ENCODE measurements around the gene AVPR2. TPM values are rescaled to one million over a fixed set of nuclear protein-coding genes. Genes with fewer than 3 reads are reported as not detected.

AVPR2 gene
- total RNA-seq, 4 donors from 2014 or later = 0.78 to 2.4 (median 1.5) TPM

DNA sequence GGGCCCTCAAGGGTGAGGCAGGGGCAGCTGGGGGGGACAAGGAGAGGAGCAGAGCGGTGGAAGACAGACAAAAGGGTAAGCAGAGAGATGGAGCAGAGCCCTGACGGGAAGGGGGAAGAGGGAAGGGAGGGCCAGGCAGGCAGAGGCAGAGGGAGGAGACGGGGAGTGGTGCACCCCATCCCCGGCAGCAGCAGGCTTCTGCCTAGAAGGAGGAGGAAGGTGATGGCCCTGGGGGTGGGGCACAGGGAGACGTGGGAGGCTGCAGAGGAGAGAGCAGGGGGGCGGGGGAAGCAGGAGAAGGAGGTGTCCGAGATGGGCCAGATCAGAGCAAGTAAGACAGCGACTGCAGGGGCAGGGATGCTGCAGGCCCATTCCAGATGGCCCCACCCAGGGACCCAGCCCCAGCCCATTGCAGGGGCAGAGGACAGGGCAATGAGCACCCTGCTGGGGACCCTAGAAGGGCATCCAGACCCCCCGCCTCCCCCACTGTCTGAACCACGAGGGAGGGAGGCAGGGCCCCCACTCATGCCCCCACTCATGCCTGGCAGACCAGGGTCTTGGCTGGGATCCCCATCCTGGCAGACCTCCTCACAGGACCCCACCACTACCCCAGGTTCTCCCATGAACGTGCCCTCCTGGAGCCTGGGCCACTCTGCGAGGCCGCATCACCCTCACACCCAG, 21.2 kb upstream of the AVPR2 start:
- no peak for DNase-seq (ENCODE audit: low spot score in 2 of 2)
- WGBS = 46% methylated on average over 11 of the region's 13 CpGs
- Histone ChIP-seq H3K4me1 (peaks cover 17% of the 10 kb centered on the region), H3K4me3 (no peak overlapping the region), H3K36me3 (no peaks in the 10 kb centered on the region), H3K27me3 (peaks cover 80% of the 10 kb centered on the region), H3K9me3 (no peaks in the 10 kb centered on the region), H3K27ac (no peak overlapping the region)
- no peak for TF ChIP-seq POLR2A (IDR thresholded peaks at IDR 0.05)
- TF ChIP-seq POLR2AphosphoS5 (IDR thresholded peaks at IDR 0.05) = no peak
- no peak for TF ChIP-seq EP300 (IDR thresholded peaks at IDR 0.05)
- TF ChIP-seq, protein P1, sequence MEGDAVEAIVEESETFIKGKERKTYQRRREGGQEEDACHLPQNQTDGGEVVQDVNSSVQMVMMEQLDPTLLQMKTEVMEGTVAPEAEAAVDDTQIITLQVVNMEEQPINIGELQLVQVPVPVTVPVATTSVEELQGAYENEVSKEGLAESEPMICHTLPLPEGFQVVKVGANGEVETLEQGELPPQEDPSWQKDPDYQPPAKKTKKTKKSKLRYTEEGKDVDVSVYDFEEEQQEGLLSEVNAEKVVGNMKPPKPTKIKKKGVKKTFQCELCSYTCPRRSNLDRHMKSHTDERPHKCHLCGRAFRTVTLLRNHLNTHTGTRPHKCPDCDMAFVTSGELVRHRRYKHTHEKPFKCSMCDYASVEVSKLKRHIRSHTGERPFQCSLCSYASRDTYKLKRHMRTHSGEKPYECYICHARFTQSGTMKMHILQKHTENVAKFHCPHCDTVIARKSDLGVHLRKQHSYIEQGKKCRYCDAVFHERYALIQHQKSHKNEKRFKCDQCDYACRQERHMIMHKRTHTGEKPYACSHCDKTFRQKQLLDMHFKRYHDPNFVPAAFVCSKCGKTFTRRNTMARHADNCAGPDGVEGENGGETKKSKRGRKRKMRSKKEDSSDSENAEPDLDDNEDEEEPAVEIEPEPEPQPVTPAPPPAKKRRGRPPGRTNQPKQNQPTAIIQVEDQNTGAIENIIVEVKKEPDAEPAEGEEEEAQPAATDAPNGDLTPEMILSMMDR (IDR thresholded peaks at IDR 0.05) = no peak

DNA sequence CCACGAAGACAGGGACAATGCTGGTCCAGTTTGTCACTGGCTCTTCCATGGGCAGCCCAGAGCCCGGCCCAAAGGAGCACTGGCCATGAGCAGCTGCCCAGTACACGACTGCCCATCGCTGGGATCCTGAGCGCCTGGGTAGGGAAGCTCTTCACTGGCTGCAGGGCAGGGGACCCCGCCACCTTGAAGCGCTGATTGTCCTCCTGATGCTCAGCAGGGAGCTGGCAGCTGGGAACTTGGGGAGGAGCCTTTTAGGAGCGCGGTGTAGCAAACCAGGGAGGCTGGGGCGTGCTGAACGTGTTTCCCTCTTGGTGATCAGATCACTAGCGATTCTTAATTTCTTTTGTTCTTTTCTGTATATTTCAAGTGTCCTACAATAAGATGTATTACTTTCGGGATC, 20.3 kb upstream of the AVPR2 start:
- Histone ChIP-seq H3K27me3 (peaks cover 72% of the 10 kb centered on the region), H3K36me3 (no peaks in the 10 kb centered on the region), H3K27ac (no peak overlapping the region), H3K4me1 (peaks cover 17% of the 10 kb centered on the region), H3K4me3 (no peak overlapping the region), H3K9me3 (no peaks in the 10 kb centered on the region)
- WGBS = 63% methylated on average over 9 of the region's 13 CpGs
- TF ChIP-seq POLR2AphosphoS5 (IDR thresholded peaks at IDR 0.05) = no peak
- TF ChIP-seq, protein P1 (IDR thresholded peaks at IDR 0.05) = no peak
- TF ChIP-seq POLR2A (IDR thresholded peaks at IDR 0.05) = no peak
- TF ChIP-seq EP300 (IDR thresholded peaks at IDR 0.05) = no peak
- DNase-seq (ENCODE audit: low spot score in 2 of 2) = no peak

DNA sequence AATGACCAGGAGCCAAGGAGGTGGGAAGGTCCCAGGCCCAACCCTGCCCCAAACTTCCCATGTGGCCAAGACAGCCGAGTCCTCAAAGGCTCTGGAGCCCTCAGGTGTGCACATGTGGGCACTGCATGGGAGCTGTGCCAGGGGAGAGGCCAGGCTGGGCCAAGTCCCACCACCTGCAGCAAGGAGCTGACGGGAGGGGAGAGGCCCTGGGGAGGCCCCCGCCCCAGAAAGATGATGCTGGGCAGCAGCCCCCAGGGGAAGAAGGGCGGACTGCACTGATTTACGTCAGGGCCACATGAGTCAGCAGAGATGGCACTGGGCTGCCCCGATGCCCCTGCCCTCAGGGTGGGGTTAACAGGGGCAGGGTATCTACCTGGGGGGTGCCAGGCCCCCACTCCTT, 19.9 kb upstream of the AVPR2 start:
- Histone ChIP-seq H3K9me3 (no peaks in the 10 kb centered on the region), H3K27ac (no peak overlapping the region), H3K4me1 (peaks cover 17% of the 10 kb centered on the region), H3K4me3 (no peak overlapping the region), H3K27me3 (peaks cover 68% of the 10 kb centered on the region), H3K36me3 (no peaks in the 10 kb centered on the region)
- 43% methylated on average over 4 of the region's 6 CpGs for WGBS
- no peak for DNase-seq (ENCODE audit: low spot score in 2 of 2)
- TF ChIP-seq EP300 (IDR thresholded peaks at IDR 0.05) (no peak), POLR2AphosphoS5 (IDR thresholded peaks at IDR 0.05) (no peak), POLR2A (IDR thresholded peaks at IDR 0.05) (no peak)
- TF ChIP-seq, protein P1 (IDR thresholded peaks at IDR 0.05) = no peak

DNA sequence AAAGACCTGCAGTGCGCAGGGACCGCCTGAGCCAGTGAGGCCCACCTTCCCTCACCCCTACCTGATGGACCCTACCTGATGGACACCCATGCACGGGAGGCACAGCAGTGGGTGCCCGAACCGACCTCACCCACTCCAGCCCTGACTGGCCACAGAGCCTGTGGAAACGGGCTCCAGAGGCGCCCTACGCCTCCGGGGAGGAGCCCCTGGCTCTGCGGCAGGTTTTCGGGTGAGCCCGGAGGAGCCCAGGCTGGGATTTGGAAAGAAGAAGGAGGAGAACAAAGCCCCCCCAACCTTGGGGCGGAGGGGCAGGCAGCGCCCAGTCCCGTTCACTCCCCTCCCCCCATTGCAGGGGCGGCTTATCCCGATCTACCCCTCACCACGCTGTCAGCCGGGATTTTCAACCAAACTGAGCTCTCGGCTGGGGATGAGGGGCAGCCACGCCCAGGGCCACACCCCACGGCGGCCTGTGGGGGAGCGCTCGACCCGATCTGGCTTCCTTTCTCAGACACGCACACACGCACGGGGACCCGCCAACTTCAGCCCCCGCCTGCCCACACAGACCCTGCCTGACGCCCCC, 19.2 kb upstream of the AVPR2 start:
- 51% methylated on average over 12 of the region's 32 CpGs for WGBS
- H3K4me3 ChIP-seq = peak overlapping the region; percentile 34
- H3K9me3 ChIP-seq = no peaks in the 10 kb centered on the region
- DNase-seq (ENCODE audit: low spot score in 2 of 2) = no peak
- H3K36me3 ChIP-seq = no peaks in the 10 kb centered on the region
- H3K27me3 ChIP-seq = peaks cover 61% of the 10 kb centered on the region
- peaks cover 17% of the 10 kb centered on the region for H3K4me1 ChIP-seq
- TF ChIP-seq, protein P1 (IDR thresholded peaks at IDR 0.05) = no peak
- no peak for TF ChIP-seq POLR2A (IDR thresholded peaks at IDR 0.05)
- TF ChIP-seq POLR2AphosphoS5 (IDR thresholded peaks at IDR 0.05) = no peak
- no peak for TF ChIP-seq EP300 (IDR thresholded peaks at IDR 0.05)
- no peak overlapping the region for H3K27ac ChIP-seq
